NCI-H1417 treated with DMSO at 0.1 percent for 48 hours (cell line): ENCODE measurements around the gene TMEM163.
"Not testable (repeated sequence)": the region's sequence is repeated elsewhere in the genome, so short reads cannot be mapped to it uniquely, and the experiment has no call there.

Source experiments
- DNase-seq: peaks from one replicate; lab custom pipeline; 2025; lab: John Stamatoyannopoulos, UW

Gene TMEM163

DNA sequence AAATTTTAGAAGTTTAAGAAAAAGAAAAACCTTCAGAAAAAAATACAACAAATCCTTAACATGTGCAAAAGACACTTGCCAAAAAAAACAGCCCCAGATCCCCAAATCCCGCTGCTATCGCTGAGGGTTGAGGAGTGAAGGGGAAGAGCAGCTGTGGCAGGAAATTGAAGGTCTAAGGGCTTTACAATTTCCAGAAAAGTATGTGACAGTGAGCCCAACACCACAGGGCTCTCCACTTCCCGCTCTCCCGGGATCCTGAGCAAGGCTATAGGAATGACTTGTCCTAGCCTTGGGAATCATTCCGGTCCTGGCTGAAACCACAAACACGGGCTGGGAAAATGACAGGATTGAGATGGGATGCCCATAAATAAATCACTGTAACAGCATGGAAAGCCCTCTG lies 191.4 kb downstream of the TMEM163 start:
- DNase-seq = no peak

GRCh38 chr2:134522496-134523455 lies 196.0 kb downstream of the TMEM163 start:
- DNase-seq = peak; percentile 85

DNA sequence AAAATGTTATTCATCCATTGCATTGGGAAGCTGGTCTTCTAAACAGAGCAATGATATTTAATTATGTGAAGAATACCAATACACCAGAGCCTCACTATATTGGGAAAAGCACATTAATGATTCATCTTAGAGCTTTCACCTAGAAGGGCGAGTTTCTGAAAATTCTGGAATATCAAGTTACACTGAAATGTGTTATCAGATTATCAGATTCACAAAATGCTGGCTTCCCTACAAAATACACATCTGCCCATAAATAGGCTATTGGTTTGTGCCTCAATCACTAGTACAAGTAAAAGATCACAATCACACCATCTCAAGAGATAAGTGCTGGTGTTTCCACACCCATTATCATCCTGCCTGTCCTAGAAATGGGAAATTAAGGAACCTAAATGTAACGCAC lies 200.7 kb downstream of the TMEM163 start:
- DNase-seq = no peak

GRCh38 chr2:134515137-134515536 lies 203.7 kb downstream of the TMEM163 start:
- DNase-seq = no peak

DNA sequence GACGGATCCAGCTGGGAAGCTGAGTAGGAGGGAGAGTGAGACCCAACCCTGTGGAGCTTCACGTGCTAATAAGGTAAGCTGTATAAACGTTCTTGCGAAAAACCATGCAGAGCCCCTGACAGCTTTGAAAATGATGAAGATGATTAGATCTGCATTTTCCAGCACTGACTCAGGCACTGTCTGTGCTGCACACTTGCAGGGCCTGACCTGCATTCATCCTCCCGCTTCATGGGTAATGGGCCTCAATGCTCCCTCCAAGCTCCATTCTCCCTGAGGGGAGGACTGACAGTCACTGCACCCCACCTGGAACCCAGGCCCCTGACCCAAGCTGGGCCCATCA lies 205.4 kb downstream of the TMEM163 start:
- no peak for DNase-seq

- no peak for DNase-seq
These were observed 205.9 kb downstream of the TMEM163 start for GRCh38 chr2:134512734-134513464.

GRCh38 chr2:134508391-134508790 lies 210.4 kb downstream of the TMEM163 start:
- no peak for DNase-seq

- DNase-seq = no peak
These were observed 211.1 kb downstream of the TMEM163 start for GRCh38 chr2:134507697-134508096.

DNA sequence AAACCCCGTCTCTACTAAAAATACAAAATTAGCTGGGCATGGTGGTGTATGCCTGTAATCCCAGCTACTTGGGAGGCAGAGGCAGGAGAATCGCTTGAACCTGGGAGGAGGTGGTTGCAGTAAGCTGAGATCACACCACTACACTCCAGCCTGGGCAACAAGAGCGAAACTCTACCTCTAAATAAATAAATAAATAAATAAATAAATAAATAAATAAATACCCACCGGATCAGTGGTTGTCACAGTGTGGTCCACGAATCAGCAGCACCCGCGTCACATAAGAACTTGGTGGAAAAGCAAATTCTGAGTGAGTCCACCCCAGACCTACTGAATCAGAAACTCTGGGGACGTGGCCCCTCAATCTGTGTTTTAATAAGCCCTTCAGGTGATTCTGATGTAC lies 211.6 kb downstream of the TMEM163 start:
- not testable (repeated sequence) for DNase-seq

DNA sequence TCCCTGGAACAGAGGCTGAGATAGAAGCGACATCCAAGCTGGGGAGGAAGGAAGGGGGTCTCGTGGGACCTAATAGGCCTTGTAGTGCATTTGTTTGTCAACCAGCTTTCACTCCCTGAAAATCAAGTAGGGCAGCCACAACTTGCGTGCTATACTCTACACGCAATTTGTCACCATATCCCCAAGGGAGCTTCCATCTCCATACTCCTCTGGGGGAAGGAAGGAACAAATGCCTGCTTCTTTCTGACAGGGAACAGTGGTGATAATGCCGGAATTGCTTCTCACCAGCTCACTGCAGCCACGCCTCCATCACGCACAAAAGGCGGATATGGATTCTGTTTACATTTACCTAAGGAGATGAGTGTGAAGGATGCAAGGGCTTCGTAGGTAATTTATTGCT lies 213.4 kb downstream of the TMEM163 start:
- peak; percentile 53 for DNase-seq

- no peak for DNase-seq
These were observed 214.0 kb downstream of the TMEM163 start for GRCh38 chr2:134504586-134505336.

DNA sequence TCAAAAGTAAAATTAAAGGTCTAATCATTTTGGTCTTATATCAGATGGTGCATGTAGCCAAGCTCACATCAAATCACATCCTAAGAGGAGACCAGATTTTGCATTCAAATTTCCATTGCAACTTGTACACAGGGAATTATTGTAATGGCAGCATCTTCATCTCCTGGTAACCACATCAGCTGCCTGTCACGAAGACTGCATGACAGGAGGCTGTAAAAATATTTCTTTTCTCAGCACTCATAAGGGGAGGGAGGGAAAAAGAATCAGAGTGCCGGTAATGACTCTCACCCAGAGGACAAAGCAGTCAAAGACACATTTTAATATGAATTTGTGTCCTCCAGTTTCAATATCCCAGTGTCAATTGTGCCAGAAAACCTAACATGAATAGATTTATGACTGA lies 216.7 kb downstream of the TMEM163 start:
- no peak for DNase-seq

- DNase-seq = no peak
These were observed 217.2 kb downstream of the TMEM163 start for GRCh38 chr2:134501476-134502091.

DNA sequence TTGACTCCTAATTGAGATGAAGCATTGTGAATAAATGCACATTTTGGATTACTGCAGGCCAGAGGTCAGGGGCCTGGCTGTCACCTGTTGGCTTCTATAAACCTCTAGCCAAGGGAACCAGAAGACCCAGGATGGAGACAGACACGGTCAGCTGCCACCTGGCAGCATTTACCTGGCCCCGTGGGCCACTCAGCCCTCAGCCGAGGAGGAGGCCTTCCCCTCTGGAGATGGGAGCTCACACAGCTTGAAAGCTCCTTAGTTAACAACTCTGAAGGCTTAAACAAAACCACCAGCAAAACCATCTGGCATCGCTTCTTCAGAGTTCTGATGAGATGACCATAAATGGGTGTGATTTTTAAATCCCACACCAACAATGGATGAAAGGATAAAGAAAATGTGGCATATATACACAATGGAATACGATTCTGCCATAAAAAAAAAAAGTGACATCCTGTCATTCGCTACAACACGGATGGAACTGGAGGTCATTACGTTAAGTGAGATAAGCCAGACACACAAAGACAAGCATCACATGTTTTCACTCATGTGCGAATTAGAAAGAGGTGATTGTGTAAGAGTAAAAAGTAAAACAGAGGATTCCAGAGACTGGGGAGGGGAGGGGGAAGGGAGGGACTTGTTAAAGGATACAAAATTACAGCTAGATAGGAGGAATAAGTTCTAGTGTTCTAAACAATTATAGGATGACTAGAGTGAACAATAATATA lies 218.4 kb downstream of the TMEM163 start:
- DNase-seq = no peak

- DNase-seq = no peak
These were observed 219.4 kb downstream of the TMEM163 start for GRCh38 chr2:134499307-134499926.

DNA sequence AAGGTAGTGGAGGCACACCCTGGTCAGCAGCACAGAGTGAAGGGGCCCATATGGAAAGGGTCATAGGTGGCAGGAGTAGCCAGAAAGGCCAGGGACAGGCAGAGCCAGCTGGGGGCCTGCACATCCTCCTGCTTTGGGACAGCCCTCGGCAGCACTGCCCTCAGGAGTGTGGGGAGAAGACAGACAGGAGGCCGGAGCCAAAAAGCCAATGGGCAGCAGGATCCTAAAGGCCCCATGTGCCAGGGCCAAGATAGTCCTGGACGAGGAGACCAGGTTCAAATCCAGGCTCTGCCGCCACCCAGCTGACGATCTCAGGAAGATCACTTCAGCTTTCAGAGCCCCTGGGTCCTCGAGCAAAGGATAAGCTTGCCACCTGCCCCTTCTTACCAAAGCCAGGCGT lies 220.1 kb downstream of the TMEM163 start:
- no peak for DNase-seq

- DNase-seq = no peak
These were observed 225.0 kb downstream of the TMEM163 start for GRCh38 chr2:134493797-134494196.

- peak; percentile 52 for DNase-seq
These were observed 226.9 kb downstream of the TMEM163 start for GRCh38 chr2:134491771-134492441.

DNA sequence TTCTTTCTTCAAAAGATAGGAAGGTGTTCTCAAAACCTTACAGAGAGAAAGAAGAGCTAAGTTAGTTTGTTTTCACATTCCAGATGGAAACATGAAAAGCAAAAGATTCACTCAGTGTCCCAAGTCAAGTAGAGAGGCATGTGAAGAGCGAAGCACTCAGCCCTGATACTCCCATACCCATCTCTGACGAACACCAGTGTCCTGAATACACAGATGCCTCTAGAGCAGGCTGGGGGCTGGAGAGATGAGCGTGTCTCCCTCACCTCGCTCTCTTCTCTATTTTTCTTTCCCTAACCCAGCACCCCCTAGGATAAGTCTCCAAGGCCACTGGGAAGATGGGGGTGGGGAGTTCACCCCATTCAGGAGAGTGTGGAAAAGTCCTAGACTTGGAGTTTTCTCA lies 227.8 kb downstream of the TMEM163 start:
- DNase-seq = no peak

- DNase-seq = no peak
These were observed 228.2 kb downstream of the TMEM163 start for GRCh38 chr2:134490559-134490958.
